Coronary artery (tissue), 2 donors: ENCODE measurements around the gene EIF4A2.
"Not testable (repeated sequence)": the region's sequence is repeated elsewhere in the genome, so short reads cannot be mapped to it uniquely, and the experiment has no call there.

Experiments used
- DNase-seq: peaks from one replicate; pipeline ENCODE4 v3.0.0-alpha.2; 2017; ENCODE audit warnings: low spot score
- H3K27ac ChIP-seq, 2 donors: fragments of 200-600 bp; sonication (generic); one replicate each; pipeline ENCODE4 v1.5.1; 2016 to 2019
- H3K4me3 ChIP-seq: fragments of 200-600 bp; sonication (generic); 2 replicates; pipeline ENCODE4 v1.5.1; 2016; ENCODE audit warnings: mild to moderate bottlenecking, moderate library complexity
- CTCF ChIP-seq: fragments of 200-600 bp; sonication (generic); IDR thresholded peaks from one replicate; pipeline ENCODE4 v1.5.1; 2019; ENCODE audit warnings: antibody characterized with exemption

The EIF4A2 gene

GRCh38 chr3:186790261-186790981, 7.0 kb downstream of the EIF4A2 start:
- Histone ChIP-seq H3K4me3 (no peak overlapping the region), H3K27ac (peak overlapping the region in 1 of 2 donors; percentile 17)
- no peak for DNase-seq
- no peak for TF ChIP-seq CTCF

GRCh38 chr3:186798239-186798874, 15.0 kb downstream of the EIF4A2 start:
- Histone ChIP-seq H3K27ac (no peak overlapping the region), H3K4me3 (no peak overlapping the region)
- TF ChIP-seq CTCF, result no peak
- no peak for DNase-seq

- no peak for TF ChIP-seq CTCF
- DNase-seq, result no peak
- Histone ChIP-seq H3K27ac (no peak overlapping the region), H3K4me3 (no peak overlapping the region)
These were observed 16.9 kb downstream of the EIF4A2 start for GRCh38 chr3:186800285-186800684.

GRCh38 chr3:186802701-186803100, 19.3 kb downstream of the EIF4A2 start:
- no peak for TF ChIP-seq CTCF
- H3K4me3 ChIP-seq, result no peak overlapping the region

GRCh38 chr3:186803447-186803846, 20.1 kb downstream of the EIF4A2 start:
- H3K27ac ChIP-seq, H3K4me3 ChIP-seq, DNase-seq: not testable (repeated sequence)

More at GRCh38 chr3:186802701-186803100, 19.3 kb downstream of the EIF4A2 start:
- H3K27ac ChIP-seq, result no peak overlapping the region
- DNase-seq, result no peak

- Histone ChIP-seq H3K27ac (peak within 1 kb of the TSS; percentile 88 to 91), H3K4me3 (peak within 1 kb of the TSS; percentile 88)
- peak; percentile 90 for DNase-seq
These were observed 23.0 kb downstream of the EIF4A2 start, which contains the start of gene RFC4 for GRCh38 chr3:186806089-186807055. Gene RFC4, minus strand, starts transcription at chr3:186806482. Its CDS starts 1,769 bp downstream, at chr3:186804713.

More at GRCh38 chr3:186806089-186807055, 23.0 kb downstream of the EIF4A2 start, which contains the start of gene RFC4:
- no peak for TF ChIP-seq CTCF
